Endothelial cell (in vitro differentiated cells): Measurements from ENCODE around the gene HSPA12B. TPM values are rescaled to one million over a fixed set of nuclear protein-coding genes. Genes with fewer than 3 reads are reported as not detected.

Experiments used
- DNase-seq: peaks from one replicate; pipeline ENCODE4 v3.0.0; 2021; ENCODE audit warnings: low spot score
- H3K27ac Mint-ChIP-seq: one replicate; pipeline ENCODE4 v1.8.0; 2021; ENCODE audit warnings: mixed read lengths, inconsistent platforms; ENCODE audit not compliant: unreplicated experiment
- H3K27me3 Mint-ChIP-seq: one replicate; pipeline ENCODE4 v1.8.0; 2021; ENCODE audit warnings: mild to moderate bottlenecking, moderate library complexity, mixed read lengths, inconsistent platforms; ENCODE audit not compliant: unreplicated experiment
- H3K36me3 Mint-ChIP-seq: one replicate; pipeline ENCODE4 v1.8.0; 2021; ENCODE audit warnings: mild to moderate bottlenecking, low read depth, mixed read lengths, inconsistent platforms; ENCODE audit not compliant: unreplicated experiment
- H3K4me1 Mint-ChIP-seq: one replicate; pipeline ENCODE4 v1.8.0; 2021; ENCODE audit warnings: mild to moderate bottlenecking, mixed read lengths, inconsistent platforms; ENCODE audit not compliant: unreplicated experiment
- H3K4me3 Mint-ChIP-seq: one replicate; pipeline ENCODE4 v1.8.0; 2021; ENCODE audit warnings: mild to moderate bottlenecking, mixed read lengths, inconsistent platforms; ENCODE audit not compliant: unreplicated experiment
- H3K9me3 Mint-ChIP-seq: one replicate; pipeline ENCODE4 v1.8.0; 2021; ENCODE audit warnings: mixed read lengths, inconsistent platforms; ENCODE audit not compliant: unreplicated experiment
- CTCF ChIP-seq: fragments of 200-600 bp; sonication (generic); IDR thresholded peaks from one replicate; pipeline ENCODE4 v1.5.0; 2021; ENCODE audit warnings: antibody characterized with exemption; ENCODE audit not compliant: unreplicated experiment
- total RNA-seq: library from RNA; stranded (reverse); fragmentation: NEBNext Ultra II Directional; extraction: Animal tissue kit (Norgen Biotek cat#: 25700); gene quantifications from one replicate; pipeline ENCODE4 v1.2.1, GENCODE V29; 2021; ENCODE audit not compliant: unreplicated experiment

HSPA12B gene
- total RNA-seq, 1 donor from 2014 or later, result 12.7 TPM

- H3K36me3 Mint-ChIP-seq, result no peaks in the 10 kb centered on the region
- no peaks in the 10 kb centered on the region for H3K4me1 Mint-ChIP-seq
- peaks cover 3% of the 10 kb centered on the region for H3K27me3 Mint-ChIP-seq
- H3K4me3 Mint-ChIP-seq, result no peak overlapping the region
- no peak for DNase-seq
- no peak overlapping the region for H3K27ac Mint-ChIP-seq
- TF ChIP-seq CTCF, result no peak
- H3K9me3 Mint-ChIP-seq, result no peaks in the 10 kb centered on the region
Observed at GRCh38 chr20:3704087-3704486, 28.4 kb upstream of the HSPA12B start.

- Mint-ChIP-seq H3K36me3 (no peaks in the 10 kb centered on the region), H3K27ac (no peak overlapping the region), H3K4me3 (no peak overlapping the region), H3K9me3 (no peaks in the 10 kb centered on the region), H3K27me3 (peaks cover 3% of the 10 kb centered on the region), H3K4me1 (no peaks in the 10 kb centered on the region)
- no peak for TF ChIP-seq CTCF
- no peak for DNase-seq
Observed at GRCh38 chr20:3705491-3705969, 27.0 kb upstream of the HSPA12B start.

- H3K4me3 Mint-ChIP-seq, result no peak overlapping the region
Observed at GRCh38 chr20:3705970-3706739, 26.3 kb upstream of the HSPA12B start.

GRCh38 chr20:3706774-3707507 is 25.5 kb upstream of the HSPA12B start:
- Mint-ChIP-seq H3K27me3 (peaks cover 3% of the 10 kb centered on the region), H3K4me3 (no peak overlapping the region), H3K9me3 (no peaks in the 10 kb centered on the region), H3K27ac (no peak overlapping the region), H3K4me1 (no peaks in the 10 kb centered on the region), H3K36me3 (no peaks in the 10 kb centered on the region)
- DNase-seq, result no peak
- no peak for TF ChIP-seq CTCF

More at GRCh38 chr20:3705970-3706739, 26.3 kb upstream of the HSPA12B start:
- no peaks in the 10 kb centered on the region for H3K9me3 Mint-ChIP-seq
- no peaks in the 10 kb centered on the region for H3K4me1 Mint-ChIP-seq
- DNase-seq, result no peak
- H3K27ac Mint-ChIP-seq, result no peak overlapping the region
- no peaks in the 10 kb centered on the region for H3K36me3 Mint-ChIP-seq
- TF ChIP-seq CTCF, result no peak
- peaks cover 3% of the 10 kb centered on the region for H3K27me3 Mint-ChIP-seq

GRCh38 chr20:3707508-3707899 is 25.0 kb upstream of the HSPA12B start:
- H3K4me1 Mint-ChIP-seq, result no peaks in the 10 kb centered on the region
- H3K27me3 Mint-ChIP-seq, result peaks cover 3% of the 10 kb centered on the region
- no peaks in the 10 kb centered on the region for H3K36me3 Mint-ChIP-seq
- no peak overlapping the region for H3K27ac Mint-ChIP-seq
- DNase-seq, result no peak
- no peaks in the 10 kb centered on the region for H3K9me3 Mint-ChIP-seq
- H3K4me3 Mint-ChIP-seq, result no peak overlapping the region
- TF ChIP-seq CTCF, result no peak
